ENCODE results near the gene ZNF385D.

DNA sequence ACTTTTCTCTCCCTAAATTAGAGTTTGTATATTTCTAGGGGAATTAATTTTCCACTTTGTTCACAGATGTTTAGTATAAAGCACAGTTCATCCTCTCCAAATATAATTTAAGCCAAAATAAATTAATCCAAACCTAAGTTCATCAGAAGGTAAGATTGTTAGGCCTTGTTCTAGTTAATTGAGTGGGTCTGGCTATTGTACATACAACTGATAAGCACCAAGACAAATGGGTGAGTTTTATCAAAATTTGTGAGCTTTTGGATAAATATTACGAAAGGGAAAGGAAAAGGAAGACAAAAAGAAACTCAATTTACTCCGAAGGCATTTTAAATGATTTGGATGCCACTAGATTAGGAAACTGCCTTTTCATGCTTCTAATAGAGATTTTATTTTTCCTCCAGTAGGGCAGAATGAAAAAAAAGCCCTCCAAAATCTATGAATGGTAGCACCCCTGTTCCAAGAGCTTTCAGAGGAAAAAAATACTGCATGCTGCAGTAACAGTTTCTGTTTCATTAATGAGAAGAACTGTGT, 304.0 kb downstream of the ZNF385D start:
- TF ChIP-seq, protein P1, sequence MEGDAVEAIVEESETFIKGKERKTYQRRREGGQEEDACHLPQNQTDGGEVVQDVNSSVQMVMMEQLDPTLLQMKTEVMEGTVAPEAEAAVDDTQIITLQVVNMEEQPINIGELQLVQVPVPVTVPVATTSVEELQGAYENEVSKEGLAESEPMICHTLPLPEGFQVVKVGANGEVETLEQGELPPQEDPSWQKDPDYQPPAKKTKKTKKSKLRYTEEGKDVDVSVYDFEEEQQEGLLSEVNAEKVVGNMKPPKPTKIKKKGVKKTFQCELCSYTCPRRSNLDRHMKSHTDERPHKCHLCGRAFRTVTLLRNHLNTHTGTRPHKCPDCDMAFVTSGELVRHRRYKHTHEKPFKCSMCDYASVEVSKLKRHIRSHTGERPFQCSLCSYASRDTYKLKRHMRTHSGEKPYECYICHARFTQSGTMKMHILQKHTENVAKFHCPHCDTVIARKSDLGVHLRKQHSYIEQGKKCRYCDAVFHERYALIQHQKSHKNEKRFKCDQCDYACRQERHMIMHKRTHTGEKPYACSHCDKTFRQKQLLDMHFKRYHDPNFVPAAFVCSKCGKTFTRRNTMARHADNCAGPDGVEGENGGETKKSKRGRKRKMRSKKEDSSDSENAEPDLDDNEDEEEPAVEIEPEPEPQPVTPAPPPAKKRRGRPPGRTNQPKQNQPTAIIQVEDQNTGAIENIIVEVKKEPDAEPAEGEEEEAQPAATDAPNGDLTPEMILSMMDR (IDR thresholded peaks at IDR 0.05): no peak
- TF ChIP-seq POLR2A (IDR thresholded peaks at IDR 0.05): no peak

Measured in thyroid gland (tissue), 4 donors.